ENCODE data around the gene IZUMO1. TPM values are rescaled to one million over a fixed set of nuclear protein-coding genes. Genes with fewer than 3 reads are reported as not detected.
A peak's percentile ranks its signal among the peaks of the same experiment; 100 is the strongest.

The IZUMO1 gene
- total and polyA plus RNA-seq, 2 of the 13 experiments (the other 11 are each of a cell fraction or from before 2014, with no cell fraction given) = 0.07 to 0.22 TPM

DNA sequence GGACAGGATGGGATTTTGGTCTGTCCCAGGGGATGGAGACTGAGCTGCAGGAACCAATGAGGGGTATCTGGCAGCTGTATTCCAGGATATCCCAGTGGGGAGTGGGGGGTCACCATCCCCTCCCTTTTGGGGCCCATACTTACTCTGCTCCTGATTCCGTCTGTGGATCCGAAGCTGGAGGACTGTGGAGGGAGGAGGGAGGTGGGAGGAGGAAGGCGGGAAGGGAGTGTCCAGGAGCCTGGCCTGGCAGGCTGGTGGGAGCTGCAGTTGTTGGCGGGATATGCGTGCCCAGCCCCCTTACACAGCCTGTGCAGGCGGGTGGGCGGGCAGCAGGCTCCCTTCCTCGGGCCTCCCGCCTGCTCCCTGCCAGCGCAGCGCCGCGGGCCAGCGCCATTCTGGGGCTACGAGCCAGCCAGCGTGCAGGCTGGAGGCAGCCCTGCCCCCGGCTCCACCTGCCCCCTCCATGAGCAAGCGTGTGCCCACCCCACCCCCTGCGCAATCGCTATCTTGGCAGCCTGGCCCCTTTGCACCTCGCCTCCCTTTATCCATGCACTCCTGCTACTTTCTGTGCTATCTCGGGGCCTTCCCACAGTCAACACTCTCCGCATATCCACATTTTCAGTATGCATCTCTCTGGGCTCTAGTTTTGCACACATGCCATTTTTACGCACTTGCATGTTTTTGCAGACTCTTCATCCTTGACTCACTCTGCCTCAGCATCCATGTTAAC lies 30.0 kb downstream of the IZUMO1 start:
- FAIRE-seq = no peak
- in situ Hi-C loops (cut with HindIII; ENCODE audit: extremely low pct_ligation_motif_present, low pct_unique_long_range_greater_than_20kb) (no loop called here), intact Hi-C loops (cut with micrococcal nuclease; ENCODE audit: unreplicated experiment) (no loop called here)
- ChIA-PET POLR2A (interaction anchor here (0.5 to 6.3 kb wide), 12 partner anchors 11 to 98 kb away, joined by 3 to 40 read pairs (median 3); partner anchors contain the start of genes FUT2, RPL18 and SPHK2), CTCF (ENCODE audit: low intra/inter-chr PET ratio, low total read pairs) (no interaction called here)
- Histone ChIP-seq H3K4me2 (ENCODE audit: low read depth, low read length) (peak overlapping the region; percentile 99), H3K79me2 (ENCODE audit: insufficient read depth, low read length) (peaks cover 5% of the 10 kb centered on the region), H3K27ac (ENCODE audit: extremely low read length, insufficient read depth, low read length) (peak overlapping the region; percentile 53), H3K36me3 (replicated peaks in 1 of 2; ENCODE audit: control insufficient read depth in 1 of 2, insufficient read depth in 2 of 2, low read length in 2 of 2) (no peaks in the 10 kb centered on the region), H3K9me3 (ENCODE audit: low read length) (no peaks in the 10 kb centered on the region), H4K20me1 (ENCODE audit: insufficient read depth, low read length) (no peaks in the 10 kb centered on the region), H3K9ac (ENCODE audit: insufficient read depth, low read depth, low read length) (0 out of 2 replicates have a peak overlapping the region, but pooled peaks have one; percentile 26), H2AFZ (ENCODE audit: low read length) (no peak overlapping the region), H3K4me3 (replicated peaks in 1 of 3; ENCODE audit: insufficient read depth in 1 of 3, low read depth in 2 of 3, low read length in 3 of 3) (peak overlapping the region; percentile 31 to 58 (median 43); a peak in 4 of 6 replicates), H3K4me1 (ENCODE audit: insufficient read depth, low read length) (peaks cover 64% of the 10 kb centered on the region), H3K27me3 (ENCODE audit: control insufficient read depth in 1 of 2, insufficient read depth in 2 of 2, low read length in 2 of 2) (no peaks in the 10 kb centered on the region; a peak in 1 of 5 replicates)
- no peak for DNase-seq (ENCODE audit: low spot score)
- ATAC-seq = no peak
- 49% methylated on average over 9 of the region's 24 CpGs for WGBS (ENCODE audit: low lambda C conversion rate)
- no TSS peak for BruUV-seq (replicated peaks)
- TF ChIP-seq ZBTB7B (CRISPR knock-in tag; IDR thresholded peaks at IDR 0.05) = peak; percentile 78
- no peak for TF ChIP-seq TMF1 (CRISPR knock-in tag; IDR thresholded peaks at IDR 0.05; ENCODE audit: low read depth)
- TF ChIP-seq KDM5B (CRISPR knock-in tag; IDR thresholded peaks at IDR 0.05; ENCODE audit: borderline replicate concordance) = no peak
- TF ChIP-seq TAF1 (CRISPR knock-in tag; IDR thresholded peaks at IDR 0.05) = 0 out of 2 replicates have a peak, but pooled peaks have one; percentile 21
- TF ChIP-seq NBN (conservative IDR thresholded peaks at IDR 0.05) = no peak
- TF ChIP-seq, protein P1, sequence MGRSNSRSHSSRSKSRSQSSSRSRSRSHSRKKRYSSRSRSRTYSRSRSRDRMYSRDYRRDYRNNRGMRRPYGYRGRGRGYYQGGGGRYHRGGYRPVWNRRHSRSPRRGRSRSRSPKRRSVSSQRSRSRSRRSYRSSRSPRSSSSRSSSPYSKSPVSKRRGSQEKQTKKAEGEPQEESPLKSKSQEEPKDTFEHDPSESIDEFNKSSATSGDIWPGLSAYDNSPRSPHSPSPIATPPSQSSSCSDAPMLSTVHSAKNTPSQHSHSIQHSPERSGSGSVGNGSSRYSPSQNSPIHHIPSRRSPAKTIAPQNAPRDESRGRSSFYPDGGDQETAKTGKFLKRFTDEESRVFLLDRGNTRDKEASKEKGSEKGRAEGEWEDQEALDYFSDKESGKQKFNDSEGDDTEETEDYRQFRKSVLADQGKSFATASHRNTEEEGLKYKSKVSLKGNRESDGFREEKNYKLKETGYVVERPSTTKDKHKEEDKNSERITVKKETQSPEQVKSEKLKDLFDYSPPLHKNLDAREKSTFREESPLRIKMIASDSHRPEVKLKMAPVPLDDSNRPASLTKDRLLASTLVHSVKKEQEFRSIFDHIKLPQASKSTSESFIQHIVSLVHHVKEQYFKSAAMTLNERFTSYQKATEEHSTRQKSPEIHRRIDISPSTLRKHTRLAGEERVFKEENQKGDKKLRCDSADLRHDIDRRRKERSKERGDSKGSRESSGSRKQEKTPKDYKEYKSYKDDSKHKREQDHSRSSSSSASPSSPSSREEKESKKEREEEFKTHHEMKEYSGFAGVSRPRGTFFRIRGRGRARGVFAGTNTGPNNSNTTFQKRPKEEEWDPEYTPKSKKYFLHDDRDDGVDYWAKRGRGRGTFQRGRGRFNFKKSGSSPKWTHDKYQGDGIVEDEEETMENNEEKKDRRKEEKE (IDR thresholded peaks at IDR 0.05) = no peak
- TF ChIP-seq, protein P2, sequence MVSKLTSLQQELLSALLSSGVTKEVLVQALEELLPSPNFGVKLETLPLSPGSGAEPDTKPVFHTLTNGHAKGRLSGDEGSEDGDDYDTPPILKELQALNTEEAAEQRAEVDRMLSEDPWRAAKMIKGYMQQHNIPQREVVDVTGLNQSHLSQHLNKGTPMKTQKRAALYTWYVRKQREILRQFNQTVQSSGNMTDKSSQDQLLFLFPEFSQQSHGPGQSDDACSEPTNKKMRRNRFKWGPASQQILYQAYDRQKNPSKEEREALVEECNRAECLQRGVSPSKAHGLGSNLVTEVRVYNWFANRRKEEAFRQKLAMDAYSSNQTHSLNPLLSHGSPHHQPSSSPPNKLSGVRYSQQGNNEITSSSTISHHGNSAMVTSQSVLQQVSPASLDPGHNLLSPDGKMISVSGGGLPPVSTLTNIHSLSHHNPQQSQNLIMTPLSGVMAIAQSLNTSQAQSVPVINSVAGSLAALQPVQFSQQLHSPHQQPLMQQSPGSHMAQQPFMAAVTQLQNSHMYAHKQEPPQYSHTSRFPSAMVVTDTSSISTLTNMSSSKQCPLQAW (CRISPR knock-in tag; IDR thresholded peaks at IDR 0.05) = no peak
- TF ChIP-seq, protein P3, sequence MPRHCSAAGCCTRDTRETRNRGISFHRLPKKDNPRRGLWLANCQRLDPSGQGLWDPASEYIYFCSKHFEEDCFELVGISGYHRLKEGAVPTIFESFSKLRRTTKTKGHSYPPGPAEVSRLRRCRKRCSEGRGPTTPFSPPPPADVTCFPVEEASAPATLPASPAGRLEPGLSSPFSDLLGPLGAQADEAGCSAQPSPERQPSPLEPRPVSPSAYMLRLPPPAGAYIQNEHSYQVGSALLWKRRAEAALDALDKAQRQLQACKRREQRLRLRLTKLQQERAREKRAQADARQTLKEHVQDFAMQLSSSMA (CRISPR knock-in tag; IDR thresholded peaks at IDR 0.05) = no peak
- no peak for TF ChIP-seq HNRNPUL1 (IDR thresholded peaks at IDR 0.05; ENCODE audit: low read depth, low read length)
- TF ChIP-seq AKAP8 (CRISPR knock-in tag; IDR thresholded peaks at IDR 0.05) = 0 out of 2 replicates have a peak, but pooled peaks have one; percentile 40
- no peak for TF ChIP-seq ZFP36 (IDR thresholded peaks at IDR 0.05; ENCODE audit: borderline replicate concordance, low read depth, low read length, partially characterized antibody)
- TF ChIP-seq MTA3 (CRISPR knock-in tag; IDR thresholded peaks at IDR 0.05) = no peak
- TF ChIP-seq SATB2 (CRISPR knock-in tag; IDR thresholded peaks at IDR 0.05) = no peak
- no peak for TF ChIP-seq PHF20 (CRISPR knock-in tag; IDR thresholded peaks at IDR 0.05)

Measured in HepG2 (cell line).